DMS53 treated with DMSO at 0.1 percent for 48 hours (cell line): Measurements from ENCODE around the gene OPRL1.
A peak's percentile ranks its signal among the peaks of the same experiment; 100 is the strongest.

Source experiments
- DNase-seq: peaks from one replicate; lab custom pipeline; 2025; ENCODE audit not compliant: unreplicated experiment; lab: John Stamatoyannopoulos, UW

OPRL1 gene

GRCh38 chr20:64056639-64056888 is 23.3 kb upstream of the OPRL1 start:
- no peak for DNase-seq

- no peak for DNase-seq
These were observed 22.8 kb upstream of the OPRL1 start for GRCh38 chr20:64056889-64057627.

DNA sequence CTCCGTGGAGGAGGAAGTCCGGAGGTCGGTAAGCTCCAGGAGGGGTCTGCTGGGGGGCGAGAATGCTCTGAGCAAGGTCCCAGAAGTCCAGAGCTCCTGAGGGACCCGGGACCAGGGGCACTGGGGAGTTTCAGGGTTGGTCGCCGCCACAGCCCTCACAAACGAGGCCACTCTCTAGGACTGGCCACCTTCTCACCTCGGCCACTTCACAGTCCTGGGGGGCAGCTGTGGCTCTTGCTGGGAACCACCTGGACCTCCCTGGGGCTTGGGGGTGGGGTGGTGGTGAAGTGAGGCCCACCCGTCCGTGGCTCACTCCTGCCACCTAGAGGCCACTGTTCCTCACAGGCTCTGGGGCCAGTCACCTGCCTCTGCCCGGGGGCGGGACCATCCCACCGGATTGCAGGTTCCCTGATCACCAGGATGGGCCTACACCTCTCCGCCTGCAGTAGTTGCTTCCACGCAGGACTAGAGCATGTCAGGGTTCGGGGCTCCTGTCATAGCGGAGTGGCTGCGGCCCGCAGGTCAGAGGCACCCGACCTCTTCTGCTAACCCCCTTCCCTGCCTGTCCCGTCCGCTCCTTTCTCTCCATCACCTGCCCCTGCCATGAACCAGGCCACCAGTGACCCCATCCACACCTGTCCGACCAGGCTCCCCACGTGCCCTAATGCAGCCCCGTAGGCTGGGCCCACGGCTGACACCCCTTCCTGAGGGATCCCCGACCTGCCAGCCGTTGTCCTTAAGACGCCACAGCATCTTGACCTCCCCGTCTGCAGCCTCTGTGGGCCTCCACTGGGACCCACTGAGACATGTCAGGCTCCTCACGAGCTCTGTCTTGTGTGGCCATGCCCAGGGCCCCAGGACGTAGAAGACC is 22.0 kb upstream of the OPRL1 start:
- DNase-seq: peak; percentile 58

GRCh38 chr20:64058536-64058935 is 21.3 kb upstream of the OPRL1 start:
- no peak for DNase-seq

GRCh38 chr20:64062276-64062595 is 17.6 kb upstream of the OPRL1 start:
- no peak for DNase-seq

DNA sequence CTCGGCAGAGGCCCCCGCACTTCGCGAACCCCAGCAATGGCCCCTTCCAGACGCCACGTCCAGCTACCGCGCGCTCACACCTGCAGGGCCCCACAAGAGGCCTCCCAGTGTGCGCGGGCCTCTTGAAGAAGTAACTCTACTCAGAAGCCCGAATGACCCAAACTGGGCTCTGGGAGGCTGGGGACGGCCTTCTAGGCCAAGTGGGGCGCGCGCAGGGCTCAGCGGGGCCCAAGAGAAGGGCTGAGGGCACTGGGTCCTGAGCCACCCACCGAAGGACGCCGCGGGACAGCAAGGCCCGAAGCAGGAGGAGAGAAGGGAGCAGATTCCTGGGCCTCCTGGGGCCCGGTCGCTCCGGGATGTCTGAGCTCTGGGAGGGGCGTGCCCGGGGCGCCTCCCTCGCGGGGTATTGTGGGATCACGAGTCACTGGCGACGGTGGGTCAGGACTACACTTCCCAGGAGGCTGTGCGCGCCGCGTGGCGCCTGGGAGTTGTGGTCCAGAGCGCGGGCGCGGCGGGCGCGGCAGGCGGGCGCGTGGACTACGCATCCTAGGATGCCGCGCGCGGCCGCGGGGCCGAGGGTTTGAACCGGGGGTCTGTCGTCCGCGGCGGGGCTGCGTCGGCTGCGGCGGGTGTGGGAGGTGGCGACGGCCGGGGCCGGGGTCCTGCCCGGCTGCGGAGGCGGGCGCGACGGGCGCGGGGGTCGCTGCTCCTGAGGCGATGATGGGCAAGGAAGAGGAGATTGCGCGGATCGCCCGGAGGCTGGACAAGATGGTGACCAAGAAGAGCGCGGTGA is 17.1 kb upstream of the OPRL1 start, which contains the start of gene TCEA2:
Gene TCEA2 (plus strand): TSS at position 603 of the 793 bp plus-strand sequence. CDS start 115 bp downstream, at position 718.
- peak; percentile 82 for DNase-seq

GRCh38 chr20:64063389-64064144 is 16.3 kb upstream of the OPRL1 start:
- no peak for DNase-seq

GRCh38 chr20:64064145-64064698 is 15.7 kb upstream of the OPRL1 start:
- no peak for DNase-seq

DNA sequence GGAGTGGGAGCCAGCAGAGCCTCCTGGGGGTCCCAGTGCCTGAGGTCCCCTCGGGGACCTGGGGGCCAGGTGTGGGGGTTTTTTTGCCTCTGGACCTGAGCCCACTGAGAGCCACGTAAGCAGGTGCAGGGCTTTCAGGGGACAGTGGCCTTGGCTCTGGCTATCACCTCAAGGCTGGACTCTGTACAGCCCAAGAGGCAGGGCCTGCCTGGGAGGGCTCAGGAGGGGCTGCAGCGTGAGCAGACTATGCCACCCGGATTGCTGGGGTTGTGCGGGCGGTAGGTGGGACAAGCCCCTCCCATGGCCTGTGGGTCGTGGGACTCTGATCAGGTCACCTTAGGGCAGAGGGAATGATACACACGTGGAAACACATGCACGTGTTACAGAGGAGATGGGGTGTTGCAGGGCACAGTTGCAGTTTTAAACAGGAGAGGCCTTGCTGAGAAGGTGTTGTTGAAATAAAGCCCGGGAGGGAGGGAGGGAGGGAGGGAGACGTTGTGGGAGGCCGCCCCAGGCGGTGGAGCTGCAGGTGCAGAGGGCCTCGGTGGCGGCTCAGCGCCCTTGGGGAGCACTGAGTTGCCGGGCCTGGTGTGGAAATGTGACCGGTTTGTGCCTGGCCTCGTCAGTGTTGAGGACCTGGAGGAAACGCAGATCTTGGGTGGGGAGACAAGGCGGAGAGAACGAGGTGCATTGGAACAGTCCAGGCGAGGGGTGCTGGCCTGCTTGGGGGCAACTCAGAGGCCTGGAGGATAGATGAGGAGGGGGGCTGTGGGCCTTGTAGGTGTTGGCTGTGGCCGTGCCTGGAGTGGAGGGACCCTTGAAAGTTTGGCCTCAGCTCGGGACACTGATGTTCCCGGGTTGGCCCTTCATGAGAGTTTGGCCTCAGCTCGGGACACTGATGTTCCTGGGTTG is 14.6 kb upstream of the OPRL1 start:
- no peak for DNase-seq

- no peak for DNase-seq
These were observed 13.9 kb upstream of the OPRL1 start for GRCh38 chr20:64065974-64066343.

DNA sequence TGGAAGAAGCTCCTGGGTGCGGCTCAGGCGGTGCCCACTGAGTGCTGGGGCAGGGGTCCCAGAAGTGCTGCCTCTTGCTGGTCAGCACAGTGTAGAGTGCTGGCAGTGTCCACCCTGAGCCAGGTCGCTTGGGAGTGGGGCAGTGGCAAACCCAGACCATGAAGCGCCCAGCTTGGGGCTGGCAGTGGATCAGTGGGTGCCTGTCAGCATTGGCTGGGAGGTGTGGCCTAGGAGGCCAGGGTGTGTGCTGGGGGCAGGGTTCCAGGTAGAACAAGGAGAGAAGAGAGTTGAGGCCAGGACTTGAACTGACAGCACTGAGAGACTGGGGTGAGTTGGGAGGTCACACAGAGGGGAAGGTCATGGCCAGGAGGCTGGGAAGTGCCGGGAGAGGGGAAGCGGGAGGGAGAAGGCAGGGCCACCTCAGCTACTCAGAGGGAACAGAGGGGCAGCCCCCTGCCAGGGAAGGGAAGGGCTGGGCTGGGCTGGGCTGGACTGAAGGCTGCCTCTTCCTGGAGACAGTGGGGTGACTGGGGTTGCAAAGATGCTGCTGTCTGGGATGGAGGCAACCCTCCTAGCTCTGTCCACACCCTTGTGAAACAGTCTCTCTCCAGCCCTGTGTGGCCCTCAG is 12.8 kb upstream of the OPRL1 start:
- no peak for DNase-seq

- DNase-seq: no peak
These were observed 12.1 kb upstream of the OPRL1 start for GRCh38 chr20:64067733-64068307.

GRCh38 chr20:64068386-64069208 is 11.3 kb upstream of the OPRL1 start:
- no peak for DNase-seq

DNA sequence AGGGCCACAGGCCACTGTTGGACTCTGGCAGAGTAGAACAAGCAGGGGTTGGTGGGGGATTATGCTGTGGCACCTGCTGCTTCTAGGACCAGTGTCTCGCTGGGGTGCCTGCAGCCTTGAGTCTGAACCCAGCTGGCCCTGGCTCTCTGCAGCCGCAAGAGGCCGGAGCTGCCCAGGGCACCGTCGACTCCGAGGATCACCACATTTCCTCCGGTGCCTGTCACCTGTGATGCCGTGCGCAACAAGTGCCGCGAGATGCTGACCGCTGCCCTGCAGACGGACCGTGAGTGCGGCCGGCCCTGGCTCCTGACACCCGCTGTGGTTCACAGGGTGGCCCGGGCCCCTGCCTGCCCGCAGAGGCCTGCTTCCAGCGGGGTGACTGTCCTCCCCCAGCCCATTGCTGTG is 10.7 kb upstream of the OPRL1 start:
- no peak for DNase-seq

DNA sequence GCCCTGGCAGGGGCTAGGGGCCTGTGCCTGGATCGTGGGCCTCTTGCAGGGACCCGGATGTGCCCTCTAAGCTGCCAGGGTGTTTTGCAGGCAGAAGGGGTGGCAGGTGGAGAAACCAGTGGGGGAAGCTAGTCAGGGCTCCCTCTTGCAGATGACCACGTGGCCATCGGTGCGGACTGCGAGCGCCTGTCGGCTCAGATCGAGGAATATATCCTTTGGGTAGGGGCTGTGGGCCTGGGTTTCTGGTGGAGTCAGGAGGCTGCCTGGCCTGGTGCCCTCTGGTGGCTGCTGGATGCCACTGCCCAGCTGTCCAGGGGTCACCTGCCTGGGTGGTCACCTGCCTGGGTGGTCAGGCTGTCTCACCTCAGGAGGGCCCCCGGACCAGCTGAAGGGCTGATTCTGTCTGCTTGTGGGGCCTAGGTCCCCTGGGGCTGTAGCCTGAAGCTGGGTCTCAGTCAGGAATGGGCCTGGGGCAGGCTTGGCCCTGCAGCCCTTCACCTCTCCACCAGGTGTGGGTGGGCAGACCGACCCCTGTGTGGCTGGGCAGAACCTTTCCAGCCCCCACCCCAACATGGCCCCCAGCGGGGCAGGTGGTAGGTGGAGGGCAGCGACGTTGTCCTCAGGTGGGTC is 10.2 kb upstream of the OPRL1 start:
- DNase-seq: no peak

DNA sequence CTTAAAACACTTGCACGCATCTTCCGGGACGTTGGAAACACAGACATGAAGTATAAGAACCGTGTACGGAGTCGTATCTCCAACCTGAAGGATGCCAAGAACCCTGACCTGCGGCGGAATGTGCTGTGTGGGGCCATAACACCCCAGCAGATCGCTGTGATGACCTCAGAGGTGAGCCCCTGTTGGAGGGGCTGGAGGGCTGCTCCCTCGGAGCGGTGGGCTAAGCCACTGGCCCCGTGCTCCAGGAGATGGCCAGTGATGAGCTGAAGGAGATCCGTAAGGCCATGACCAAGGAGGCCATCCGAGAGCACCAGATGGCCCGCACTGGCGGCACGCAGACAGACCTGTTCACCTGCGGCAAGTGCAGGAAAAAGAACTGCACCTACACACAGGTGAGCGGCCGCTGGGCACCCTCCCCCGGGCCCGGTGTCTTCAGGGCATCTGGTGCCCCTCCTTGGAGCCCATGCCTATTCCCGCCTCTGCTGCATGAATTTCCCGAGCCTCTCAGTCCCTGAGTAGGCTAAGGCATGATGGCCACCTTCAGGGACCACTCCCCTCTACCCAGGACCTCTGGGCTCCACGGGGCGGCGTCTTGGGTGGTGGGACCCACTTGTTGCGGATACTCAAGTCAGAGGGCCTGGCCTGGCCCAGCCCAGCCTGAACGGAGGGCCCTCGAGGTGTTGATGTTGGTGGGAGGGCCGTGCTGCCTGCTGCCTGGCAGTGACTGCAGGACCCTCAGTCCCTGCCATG is 9.5 kb upstream of the OPRL1 start:
- no peak for DNase-seq
